Activated effector memory CD4-positive, alpha-beta T cell treated with Interleukin-2 at 50 U/mL for 16 hours (primary cell): ENCODE results near the gene SLC35B4.

ENCODE experiments used
- DNase-seq: peaks from one replicate; pipeline ENCODE4 v3.0.0-alpha.2; 2020

Gene SLC35B4

GRCh38 chr7:134316539-134317344, at the start of gene SLC35B4:
SLC35B4 (minus strand) TSS chr7:134316930; CDS start chr7:134316751, 179 bp downstream.
- DNase-seq: peak; percentile 92

- no peak for DNase-seq
These were observed 49.8 kb upstream of the SLC35B4 start for GRCh38 chr7:134366481-134366880.

- no peak for DNase-seq
These were observed 48.8 kb upstream of the SLC35B4 start for GRCh38 chr7:134365341-134366054.

- DNase-seq: no peak
These were observed 47.9 kb upstream of the SLC35B4 start for GRCh38 chr7:134364619-134365037.

GRCh38 chr7:134362587-134363483, 46.1 kb upstream of the SLC35B4 start:
- no peak for DNase-seq

DNA sequence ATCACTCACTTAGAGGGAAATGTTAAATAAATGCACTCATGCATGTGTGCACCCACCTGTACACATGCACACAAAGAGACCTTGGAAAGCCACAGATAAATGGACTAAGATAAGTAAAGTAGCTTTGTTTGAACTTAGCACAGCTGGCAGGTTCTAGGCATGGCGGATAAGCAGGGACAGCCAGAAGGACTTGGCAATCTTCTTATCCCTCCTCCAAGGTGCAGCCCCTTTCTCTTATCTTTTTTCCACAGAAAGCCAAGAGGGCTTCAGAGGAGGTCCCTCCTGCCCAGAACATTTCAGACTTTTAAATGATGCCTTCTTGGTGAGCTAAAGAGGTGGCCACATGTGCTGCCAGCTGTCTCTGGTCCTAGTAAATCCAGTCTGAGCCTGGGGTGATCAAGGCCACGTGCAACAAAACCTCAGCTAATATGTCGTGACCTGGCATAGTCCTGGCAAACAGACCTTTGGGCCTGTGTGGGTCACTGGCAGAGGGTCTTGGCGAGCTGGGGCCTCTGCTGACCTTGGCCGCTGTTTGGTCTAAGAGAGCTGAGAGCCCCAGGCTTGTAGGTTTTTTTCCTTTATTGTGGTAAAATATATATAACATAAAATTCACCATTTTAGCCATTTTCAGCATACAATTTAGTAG, 43.2 kb upstream of the SLC35B4 start:
- DNase-seq: no peak

DNA sequence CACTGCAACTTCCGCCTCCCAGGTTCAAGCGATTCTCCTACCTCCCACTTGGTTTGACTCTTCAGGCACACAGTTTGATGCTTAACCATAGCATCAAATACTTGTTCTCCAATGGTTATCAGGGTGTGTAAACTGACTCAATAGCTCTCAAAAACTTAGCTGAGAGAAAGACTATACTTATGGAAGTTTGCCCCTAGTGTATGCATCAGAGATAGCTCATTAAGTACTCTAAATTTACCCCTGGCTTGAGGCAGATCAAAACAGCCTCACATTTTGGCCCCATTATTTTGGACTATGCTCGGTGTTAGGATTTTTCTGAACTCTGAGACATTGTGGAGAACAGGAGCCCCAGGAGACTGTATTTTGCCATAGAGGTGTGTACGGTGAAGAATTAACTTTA, 40.8 kb upstream of the SLC35B4 start:
- no peak for DNase-seq

- DNase-seq: no peak
These were observed 39.7 kb upstream of the SLC35B4 start for GRCh38 chr7:134356421-134356936.

DNA sequence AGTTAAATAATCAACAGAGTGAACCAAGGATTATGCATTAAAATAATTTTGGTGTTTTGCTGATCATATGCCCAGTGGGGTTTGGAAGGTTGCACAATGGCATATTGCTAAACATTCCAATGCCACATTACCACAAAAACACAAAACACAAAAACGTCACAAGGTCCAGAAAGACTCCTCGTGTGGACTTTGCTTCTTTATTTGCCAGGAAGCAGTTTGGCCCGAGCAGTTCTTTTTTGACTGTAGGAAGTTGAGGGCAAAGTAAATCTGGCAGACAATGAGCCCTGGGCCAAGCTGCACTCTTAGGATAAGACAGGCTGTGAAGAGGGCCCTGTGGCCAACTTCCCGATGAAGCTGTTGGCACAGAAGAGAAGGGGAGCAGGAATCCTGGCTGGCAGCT, 39.2 kb upstream of the SLC35B4 start:
- DNase-seq: no peak

DNA sequence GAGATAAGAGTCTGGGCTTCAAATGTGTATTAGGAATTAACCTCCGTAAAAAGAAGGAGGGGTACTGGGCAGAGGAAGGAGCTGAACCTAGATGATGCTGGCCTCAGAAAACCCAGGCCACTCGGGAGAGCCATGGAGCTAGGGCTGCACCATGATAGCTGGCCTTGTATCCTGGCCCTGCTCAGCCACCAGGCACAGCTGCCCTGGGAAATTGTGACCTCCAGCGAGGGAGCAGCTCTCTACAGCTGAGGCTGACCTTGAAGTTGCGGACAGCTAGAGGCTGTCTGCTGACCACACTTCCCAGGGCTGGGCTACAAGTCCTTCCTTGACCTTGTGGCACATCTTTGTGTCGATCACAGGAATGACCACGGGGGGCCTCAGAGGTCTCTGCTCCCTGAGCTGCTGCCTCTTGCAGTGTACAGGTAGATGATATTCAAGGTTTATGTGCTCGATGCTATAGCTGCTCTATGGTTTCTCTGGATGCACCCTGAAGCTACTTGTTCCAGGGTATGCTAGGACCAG, 38.3 kb upstream of the SLC35B4 start:
- no peak for DNase-seq

DNA sequence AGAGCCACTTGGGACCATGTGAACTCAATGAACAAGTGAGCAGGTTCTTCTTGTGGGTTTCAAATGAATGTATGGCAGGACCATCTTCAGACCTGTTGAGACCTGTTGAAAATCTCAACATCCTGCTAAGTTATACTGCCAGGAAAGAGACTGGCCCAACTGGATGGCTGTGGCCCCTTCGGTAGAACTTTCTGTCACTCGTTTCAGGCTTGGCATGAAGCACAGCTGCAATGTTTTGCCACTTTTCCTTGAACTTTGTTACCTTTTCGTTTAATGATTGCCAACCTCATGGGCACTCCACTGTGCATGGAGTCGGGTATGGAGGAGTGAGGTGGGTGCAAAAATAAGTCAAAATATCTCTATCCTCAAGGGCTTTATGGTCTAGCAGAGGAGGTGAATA, 36.7 kb upstream of the SLC35B4 start:
- no peak for DNase-seq

GRCh38 chr7:134351424-134351823, 34.7 kb upstream of the SLC35B4 start:
- DNase-seq: no peak

DNA sequence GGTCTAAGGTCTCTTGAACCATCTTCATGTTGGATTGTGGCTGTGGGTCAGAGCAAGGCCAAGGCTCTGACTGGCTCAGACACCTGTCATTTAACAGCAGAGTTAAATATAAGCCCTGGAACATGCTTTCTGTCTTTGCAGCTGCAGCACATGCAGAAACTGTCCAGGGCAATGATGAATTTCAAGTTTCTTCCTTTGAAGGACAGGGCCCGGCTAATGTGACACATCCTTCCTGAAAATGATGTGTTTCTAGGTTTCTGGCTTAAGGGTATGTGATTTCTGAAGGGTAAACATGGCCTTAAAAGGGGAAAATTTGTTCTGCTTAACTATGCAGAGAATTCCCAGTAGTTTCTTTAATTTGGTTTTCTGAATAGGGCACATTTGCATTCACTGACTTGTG, 34.0 kb upstream of the SLC35B4 start:
- DNase-seq: no peak

- DNase-seq: no peak
These were observed 30.8 kb upstream of the SLC35B4 start for GRCh38 chr7:134347567-134347966.

DNA sequence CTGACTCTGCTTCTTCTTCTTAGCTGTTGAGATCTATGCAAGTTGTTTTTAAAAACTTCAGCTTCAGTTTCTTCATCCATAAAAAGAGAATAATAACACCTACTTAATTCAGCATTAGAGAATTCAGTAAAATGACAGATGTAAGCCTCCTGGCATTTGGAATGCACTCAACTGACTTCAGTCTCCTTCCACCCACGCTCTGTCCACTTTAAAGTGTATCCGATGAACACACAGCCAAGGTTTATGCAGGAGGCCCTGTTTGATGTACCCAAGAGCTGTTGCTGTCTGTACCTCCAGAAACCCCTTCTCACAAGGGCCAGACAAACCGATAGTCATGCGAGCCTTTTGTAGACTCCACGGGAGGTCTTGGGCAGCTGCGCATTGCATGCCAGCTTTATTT, 27.1 kb upstream of the SLC35B4 start:
- DNase-seq: no peak

GRCh38 chr7:134343136-134343535, 26.4 kb upstream of the SLC35B4 start:
- DNase-seq: no peak

DNA sequence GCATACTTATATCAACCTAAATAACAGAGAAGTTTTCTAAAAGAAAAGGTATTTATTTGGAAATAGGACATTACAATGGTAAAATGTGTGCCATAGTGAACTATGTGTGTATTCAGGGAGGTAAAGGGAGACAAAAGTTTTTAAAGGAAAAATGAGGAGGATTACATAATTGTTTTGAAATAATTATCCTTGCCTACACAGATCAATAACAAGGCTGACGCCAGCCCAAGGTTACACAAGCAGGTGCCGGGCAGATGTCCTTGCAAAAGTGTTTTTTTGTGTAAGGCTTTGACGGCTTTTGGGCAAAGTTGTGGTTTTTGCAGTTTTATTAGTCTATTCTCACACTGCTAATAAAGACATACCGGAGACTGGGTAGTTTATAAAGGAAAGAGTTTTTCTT, 22.7 kb upstream of the SLC35B4 start:
- no peak for DNase-seq

GRCh38 chr7:134337980-134338379, 21.2 kb upstream of the SLC35B4 start:
- DNase-seq: no peak

DNA sequence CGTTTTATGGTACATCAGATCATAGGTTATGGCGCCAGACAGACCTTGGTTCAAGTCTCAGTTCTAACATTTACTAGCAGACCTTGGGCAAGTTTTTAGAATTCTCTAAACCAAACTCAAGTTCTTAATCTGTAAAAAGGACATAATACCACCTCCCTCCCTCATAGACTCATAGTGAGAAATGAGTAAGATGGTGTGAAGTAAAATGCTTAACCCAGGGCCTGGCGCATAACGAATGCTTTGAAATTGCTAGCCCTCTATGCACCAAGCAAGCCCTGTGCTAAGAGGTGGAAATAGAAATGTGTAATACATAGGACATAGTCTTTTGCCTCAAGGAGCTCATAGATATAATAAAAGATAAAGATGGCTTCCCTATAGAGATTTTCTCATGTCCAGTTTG, 17.7 kb upstream of the SLC35B4 start:
- no peak for DNase-seq

- DNase-seq: no peak
These were observed 17.2 kb upstream of the SLC35B4 start for GRCh38 chr7:134333943-134334342.

GRCh38 chr7:134332892-134333291, 16.2 kb upstream of the SLC35B4 start:
- no peak for DNase-seq

DNA sequence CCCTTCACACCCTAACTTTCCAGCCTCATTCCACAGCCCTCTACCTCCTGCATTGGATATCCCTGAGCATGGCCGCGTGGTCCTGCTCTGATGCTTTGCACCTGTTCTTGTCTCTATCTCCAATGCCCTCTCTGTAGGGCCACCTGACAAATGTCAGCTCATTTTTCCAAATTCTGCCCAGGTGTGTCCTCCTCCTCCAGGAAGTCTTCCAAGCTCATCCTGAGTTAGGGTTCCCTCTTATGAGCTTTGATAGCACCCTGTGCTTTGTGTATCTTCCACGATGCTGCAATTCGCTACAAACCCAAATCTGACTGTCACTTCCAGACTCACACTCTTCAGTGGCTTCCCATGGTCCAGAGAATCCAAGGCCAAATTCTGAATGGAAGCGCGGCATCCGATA, 14.7 kb upstream of the SLC35B4 start:
- DNase-seq: no peak
